HG02798 (cell line): ENCODE measurements around the gene TEC.
"Not testable (repeated sequence)": the region's sequence is repeated elsewhere in the genome, so short reads cannot be mapped to it uniquely, and the experiment has no call there.

ENCODE experiments used
- ATAC-seq: cut with Tn5 transposase; IDR thresholded peaks from one replicate; pipeline ENCODE4 v1.9.1; 2021; ENCODE audit warnings: mild to moderate bottlenecking; ENCODE audit not compliant: unreplicated experiment, poor library complexity

The TEC gene

DNA sequence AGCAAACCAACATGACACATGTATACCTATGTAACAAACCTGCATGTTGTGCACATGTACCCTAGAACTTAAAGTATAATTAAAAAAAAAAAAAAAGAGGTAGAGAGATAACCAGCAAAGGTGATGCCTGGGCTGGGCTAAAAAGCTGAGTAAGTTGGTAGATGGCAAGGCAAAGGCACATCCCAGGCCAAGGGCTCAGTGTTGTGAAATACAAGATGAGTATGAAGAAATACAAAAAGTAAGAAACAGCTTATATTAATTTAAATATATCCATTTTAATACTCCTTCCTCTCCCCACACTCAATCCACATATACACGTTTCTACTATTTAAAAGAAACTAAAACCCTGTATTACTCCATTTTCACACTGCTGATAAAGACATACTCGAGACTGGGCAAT lies 25.8 kb downstream of the TEC start:
- no peak for ATAC-seq

DNA sequence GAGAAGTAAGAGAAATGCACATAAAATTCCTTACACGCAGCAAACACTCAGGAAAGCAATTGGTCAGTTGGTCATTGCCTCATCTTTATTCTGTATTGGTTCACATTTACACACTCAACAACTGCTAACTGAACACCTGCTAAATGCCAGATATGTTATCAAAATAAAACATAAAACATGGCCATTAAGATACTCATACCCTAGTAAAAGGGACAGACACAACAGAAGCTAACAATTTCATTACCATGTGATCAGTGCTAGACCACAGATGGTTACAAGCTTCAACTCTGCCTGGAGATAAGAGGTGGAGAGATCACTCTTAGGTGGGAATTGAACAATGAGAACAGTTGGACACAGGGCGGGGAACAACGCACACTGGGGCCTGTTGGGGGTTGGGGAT lies 26.2 kb downstream of the TEC start:
- ATAC-seq, result no peak

DNA sequence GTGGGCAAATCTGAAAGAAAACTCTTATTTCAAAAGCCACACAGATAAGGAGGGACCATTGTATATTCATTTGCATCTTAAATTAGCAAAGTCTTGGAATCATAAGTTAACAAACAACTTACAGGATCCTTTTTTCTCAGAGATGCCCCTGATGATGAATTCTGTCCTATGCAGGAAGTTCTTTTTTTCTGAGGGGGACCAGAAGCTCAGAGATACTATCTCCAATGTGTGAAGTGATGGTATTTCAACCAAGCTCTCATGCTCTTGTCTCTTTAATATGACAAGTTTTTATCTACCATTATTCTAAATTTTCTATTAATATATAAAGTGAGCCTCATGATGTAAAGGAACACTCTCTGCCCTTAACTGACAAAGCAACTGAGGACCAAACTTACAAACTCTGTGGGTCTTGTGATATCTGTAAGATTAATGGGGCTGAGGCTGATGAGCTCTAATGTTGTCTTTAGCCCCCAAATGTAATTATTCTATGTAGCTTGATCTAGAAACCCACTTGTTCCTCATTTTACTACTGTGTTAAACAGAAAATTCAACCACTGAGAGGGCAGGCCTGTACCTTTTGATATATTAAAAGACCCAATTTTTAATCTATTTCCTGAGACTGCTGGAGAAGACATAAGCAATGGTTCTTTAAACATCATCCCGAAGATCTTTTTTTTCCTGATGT lies 27.0 kb downstream of the TEC start:
- no peak for ATAC-seq

DNA sequence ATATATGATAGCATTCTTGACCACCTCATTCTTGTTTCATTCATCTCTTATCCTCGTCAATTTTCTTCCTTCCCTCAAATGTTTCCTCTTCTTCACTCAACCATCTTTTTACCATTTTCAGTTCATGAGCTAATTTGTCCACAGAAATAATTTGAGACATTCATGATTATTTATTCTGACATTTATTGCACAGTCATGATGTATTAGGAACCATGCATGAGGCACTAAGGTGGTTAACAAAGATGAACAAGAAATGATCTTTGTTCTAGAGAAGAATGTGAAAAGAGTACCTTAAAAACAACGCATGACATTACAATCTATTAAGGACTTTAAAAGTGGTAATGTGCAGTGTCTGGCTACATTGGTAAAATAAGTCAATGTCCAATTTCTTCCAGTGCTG lies 27.9 kb downstream of the TEC start:
- no peak for ATAC-seq

DNA sequence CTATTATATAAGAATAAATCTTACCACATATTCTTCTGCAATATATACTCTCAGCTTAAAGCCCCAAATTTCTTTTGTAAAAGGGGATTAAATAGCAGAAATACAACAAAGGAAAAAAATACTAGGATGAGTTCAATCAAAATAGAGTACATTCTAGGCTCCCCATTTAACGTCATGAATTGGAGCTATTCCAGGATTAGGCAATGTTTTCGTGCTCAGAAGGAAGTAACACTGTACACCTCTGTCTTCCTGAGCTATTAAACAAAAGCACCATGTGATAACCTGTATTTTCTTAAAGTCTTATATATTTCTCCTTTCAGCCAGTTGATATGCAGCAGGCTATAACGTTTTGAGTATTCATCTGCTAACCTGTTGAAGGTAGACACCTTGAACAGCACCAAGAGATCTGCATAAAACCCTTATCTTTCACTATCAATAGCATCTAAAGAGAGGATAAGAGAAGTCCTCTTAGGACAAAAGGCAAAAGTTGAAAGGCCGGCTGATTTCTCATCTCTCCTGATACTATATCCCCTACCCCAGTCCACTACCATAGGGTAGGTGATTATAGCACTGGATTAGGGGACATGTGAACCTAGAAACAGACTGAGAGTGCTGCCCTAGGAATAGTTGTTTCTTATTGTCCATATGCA lies 31.5 kb downstream of the TEC start:
- no peak for ATAC-seq

DNA sequence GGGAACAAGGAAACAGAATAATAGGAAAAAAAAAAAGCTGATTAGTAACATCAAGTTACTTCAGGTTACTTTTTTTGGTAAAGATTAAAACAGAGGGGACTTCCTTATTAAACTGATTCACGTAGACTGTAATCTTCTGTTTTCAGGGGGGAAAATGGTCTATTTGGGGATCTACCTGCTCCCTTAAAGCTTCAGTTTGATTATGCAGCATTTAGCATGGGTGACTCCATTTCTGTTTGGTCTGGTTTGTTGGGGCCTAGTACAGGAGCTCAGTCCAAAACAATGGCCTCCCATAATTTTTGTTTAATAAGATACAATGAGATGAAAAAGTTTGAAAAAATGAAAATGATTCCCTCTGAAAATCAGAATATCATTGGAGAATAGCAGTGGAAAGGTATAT lies 34.6 kb downstream of the TEC start:
- ATAC-seq, result no peak

DNA sequence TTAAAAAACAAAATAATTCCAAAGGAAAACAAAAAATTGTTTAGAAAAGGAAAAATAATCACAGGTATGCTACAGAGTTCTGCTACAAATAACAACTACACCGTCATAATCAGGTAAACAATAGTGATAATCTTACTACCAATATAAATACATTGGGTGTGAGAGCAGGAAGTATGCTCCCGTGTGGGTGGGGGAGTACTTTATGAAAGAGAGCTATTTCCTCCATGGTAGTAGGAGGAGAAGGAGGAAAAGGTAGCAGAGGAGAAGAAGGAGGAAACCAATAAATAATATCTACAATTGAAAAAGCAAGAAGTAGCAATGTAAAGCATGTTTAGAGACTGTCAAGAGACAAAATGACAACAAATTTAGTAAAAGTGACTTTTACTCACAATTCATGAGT lies 35.1 kb downstream of the TEC start:
- ATAC-seq, result no peak

DNA sequence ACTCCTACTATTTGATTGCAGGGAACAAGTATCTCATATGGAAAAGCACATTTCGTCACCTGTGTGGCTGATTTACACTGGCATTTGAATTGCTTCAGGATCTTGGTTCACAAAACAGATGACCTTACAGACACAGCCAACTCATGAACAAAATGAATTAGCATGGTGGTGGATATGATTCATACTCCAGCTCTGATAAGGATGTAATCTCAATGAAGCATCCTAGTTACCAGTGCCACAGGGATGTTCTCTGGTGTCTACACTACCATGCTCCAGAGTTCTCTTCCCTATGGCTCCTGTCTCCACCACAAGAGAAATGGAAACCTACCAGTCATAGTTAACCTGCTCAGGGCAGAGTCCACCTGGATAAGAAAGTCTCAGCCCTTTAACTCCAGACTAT lies 40.7 kb downstream of the TEC start:
- no peak for ATAC-seq

DNA sequence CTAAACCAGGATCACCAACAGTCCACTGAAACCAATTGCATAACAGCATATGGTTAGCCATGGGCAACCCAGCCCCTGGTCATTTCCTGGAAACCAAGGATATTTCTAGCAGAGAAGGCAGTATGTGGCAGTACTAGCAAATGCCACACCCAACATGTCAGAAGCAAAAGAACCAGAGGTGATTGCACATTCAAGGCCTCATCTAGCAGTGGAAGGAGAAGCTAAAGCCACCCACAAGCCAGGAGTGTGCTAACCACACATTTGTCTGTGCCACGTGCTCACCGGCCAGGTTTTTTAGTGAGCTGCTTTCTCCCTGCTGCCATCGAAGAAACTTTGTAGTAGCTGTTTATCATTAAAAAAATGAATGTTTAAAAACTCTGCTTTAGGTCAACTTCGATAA lies 42.0 kb downstream of the TEC start:
- peak; percentile 54 for ATAC-seq

DNA sequence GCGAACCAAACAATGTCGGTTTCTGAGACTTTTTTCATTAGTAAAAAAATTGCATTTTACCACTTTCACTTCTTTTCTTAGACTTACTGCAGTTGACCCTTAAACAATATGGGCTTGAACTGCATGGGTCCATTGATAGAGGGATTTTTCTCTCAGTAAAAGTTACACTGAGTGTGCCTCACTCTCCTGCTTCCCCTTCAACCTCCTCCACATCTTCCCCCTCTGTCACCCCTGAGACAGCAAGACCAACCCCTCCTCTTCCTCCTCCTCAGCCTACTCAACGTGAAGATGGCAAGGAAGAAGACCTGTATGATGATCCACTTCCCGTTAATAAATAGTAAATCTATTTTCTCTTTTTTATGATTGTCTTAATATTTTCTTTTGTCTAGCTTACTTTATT lies 43.4 kb downstream of the TEC start:
- ATAC-seq, result peak; percentile 34

DNA sequence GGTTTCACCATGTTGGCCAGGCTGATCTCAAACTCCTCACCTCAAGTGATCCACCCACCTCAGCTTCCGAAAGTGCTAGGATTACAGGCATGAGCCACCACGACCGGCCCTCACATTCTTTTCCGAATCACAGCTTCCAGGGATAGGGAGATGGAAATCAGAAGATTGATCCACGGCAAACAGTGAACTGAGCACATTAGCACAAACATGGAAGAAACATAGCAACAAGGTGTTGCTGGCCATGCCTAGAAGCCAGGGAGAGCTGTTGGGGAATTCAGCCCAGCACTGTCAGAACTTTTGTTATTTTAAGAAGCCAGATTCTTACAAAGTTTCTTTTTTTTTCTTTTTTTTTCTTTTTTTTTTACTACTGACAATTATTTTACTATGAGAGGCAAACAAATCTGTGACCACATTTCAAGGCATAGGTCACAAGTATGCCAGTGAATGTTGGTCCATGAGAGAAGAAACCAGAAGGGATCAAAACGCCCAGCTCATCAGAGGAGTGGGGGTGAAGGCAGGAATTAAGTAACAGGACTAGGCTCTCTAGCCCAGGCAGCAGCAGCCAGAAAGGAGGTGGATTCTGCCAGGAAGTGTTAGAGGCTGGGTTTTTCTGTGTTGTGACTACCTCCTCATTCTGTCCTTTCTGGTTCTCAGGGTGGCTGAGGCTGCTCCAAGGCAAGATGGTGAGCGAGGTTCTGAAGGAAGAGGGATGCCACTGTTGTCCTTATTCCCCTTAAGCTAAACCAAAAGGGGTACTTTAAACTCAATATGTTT lies 44.1 kb downstream of the TEC start:
- ATAC-seq, result peak; percentile 31

DNA sequence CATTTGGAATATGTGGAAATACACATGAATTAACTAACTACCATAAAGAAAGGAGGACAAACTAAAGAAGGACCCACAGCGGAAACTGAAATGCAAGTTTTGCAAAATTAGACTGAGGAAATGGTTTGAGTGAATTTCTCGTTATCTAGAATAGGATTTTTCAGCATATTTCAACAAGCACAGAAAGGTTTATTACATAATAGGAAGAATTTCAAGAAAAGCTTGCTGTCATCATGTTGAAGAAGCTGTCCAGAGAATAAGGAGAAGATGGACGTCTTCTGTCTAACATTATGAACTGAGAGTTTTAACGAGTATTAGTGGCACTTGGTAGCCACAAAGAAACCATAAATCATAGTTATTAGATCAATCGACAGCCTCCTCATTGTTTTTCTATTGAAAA lies 45.0 kb downstream of the TEC start:
- ATAC-seq, result no peak

DNA sequence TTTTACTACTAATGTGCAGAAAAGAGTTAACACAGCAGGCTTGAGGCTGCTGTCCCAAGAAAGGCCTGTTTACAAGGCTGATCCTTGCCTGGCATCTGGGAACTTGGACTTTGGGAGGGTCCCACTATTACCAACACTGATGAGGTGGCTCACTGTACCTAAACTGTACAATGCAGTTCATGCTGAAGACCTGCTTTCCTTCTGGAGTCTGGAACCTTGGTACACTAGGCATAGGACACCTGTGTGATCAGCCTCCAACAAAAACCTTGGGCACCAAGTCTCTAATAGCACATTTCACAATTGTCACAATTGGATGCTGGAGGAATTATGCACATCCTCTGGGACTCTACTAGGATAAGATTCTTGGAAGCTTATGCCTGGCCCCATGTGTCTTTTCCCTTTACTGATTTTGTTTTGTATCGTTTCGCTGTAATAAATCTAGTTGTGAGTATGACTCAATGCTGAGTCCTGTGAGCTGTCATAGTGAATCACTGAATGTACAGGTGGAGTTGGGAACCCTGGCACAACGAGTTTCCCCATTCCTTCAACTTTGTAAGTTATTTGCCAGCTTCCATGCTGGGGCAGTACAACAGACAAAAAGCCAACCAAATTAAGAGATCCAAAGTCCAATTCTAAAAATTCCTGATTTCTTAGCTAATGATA lies 45.9 kb downstream of the TEC start:
- no peak for ATAC-seq

DNA sequence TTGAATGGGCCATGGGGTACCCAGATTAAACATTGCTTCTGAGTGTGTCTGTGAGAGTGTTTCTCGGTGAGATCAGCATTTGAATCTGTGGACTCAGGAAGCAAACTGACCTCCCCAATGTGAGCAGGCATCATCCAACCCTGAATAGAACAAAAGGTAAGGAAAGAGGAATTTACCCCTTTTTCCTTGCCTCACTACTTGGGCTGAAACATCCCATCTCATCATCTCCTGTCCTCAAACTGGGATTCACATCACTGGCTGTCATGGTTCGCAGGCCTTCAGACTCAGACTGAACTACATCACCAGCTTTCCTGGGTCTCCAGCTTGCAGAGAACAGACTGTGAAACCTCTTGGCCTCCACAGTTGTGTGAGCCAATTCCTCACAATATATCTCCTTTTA lies 47.1 kb downstream of the TEC start:
- ATAC-seq, result no peak

DNA sequence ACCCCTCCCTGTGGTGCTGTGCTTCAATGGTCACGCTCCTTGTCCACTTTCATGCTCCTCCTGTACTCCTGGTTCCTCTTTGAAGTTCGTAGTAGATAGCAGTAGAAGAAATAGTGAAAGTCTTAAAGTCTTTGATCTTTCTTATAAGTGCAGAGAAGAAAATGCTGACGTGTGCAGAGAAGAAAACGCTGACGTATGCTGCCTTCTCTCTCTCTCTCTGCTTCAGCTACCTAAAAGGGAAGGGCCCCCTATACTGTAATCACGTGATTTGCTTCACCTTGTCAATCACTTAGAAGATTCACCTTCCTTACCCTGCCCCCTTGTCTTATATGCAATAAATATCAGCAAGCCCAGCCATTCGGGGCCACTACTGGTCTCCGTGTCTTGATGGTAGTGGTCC lies 50.2 kb downstream of the TEC start:
- ATAC-seq, result not testable (repeated sequence)

DNA sequence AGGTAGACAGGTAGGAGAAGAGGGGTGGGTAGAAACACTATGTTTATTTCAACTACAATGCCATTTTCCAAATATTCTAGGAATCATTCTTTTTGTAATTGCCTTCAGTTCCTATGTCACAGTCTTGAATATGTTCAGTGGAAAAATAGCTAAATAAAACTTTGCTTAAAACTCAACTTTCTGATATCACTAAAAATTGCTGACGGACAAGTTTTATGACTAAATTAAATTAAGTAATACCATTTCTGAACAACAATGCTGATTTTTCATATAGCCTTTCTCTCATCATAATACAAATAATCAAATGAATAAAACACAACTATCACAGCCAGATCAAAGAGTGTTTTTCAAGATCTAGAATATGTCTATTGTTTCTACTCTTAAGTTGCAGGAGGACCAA lies 53.1 kb downstream of the TEC start:
- ATAC-seq, result no peak

DNA sequence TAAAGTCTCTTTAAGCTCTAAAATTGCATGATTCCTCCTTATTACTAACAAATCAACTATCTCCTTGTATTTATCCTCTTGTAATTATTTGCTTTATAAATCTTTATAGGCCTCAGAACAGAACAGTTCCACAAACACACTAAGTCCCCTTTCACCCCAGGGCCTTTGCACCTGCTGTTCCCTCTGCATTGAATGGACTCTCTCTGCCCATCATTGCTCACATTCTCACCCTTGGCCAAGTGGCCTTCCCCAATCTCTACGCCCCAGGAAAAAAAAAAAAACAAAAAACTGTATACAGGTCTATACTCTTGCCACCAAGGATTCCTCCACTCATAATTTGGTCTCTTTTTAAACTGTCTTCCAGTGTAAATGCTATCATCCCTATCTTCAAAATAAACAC lies 53.7 kb downstream of the TEC start:
- ATAC-seq, result no peak

DNA sequence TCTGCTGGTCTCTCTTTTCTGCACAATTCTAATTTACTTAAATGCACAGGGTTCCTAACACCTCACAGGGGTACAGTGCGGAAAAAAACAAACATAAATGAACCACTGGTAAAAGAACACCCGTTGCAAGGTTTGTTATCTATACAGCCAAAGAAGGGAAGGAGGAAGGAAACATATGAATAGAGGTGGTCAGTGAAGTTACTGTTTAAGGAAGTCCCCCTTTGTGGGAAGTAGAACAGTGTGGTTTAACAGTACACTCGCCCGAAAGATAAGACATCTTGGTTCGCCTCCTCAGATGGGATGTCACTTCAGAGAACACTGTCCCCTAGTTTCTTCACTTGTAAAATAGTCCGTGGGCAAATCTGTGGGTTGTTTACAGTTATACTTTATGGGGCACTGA lies 57.5 kb downstream of the TEC start:
- ATAC-seq, result peak; percentile 83

DNA sequence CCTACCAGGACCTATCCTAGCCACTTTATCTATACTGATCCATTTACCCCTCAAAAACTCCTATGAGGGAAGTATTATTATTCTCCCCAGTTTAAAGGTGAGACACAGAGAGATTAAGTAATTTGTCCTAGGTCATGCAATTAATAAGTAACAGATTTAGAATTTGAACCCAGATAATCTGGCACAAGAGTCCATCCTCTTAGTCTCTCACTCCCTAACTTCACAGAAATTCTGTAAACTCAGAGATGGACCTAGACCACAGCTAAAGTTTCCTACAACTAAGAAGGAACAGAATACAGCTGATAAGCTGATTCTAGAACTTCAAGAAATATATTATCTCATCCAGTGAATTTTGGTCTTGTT lies 58.7 kb downstream of the TEC start:
- ATAC-seq, result no peak

DNA sequence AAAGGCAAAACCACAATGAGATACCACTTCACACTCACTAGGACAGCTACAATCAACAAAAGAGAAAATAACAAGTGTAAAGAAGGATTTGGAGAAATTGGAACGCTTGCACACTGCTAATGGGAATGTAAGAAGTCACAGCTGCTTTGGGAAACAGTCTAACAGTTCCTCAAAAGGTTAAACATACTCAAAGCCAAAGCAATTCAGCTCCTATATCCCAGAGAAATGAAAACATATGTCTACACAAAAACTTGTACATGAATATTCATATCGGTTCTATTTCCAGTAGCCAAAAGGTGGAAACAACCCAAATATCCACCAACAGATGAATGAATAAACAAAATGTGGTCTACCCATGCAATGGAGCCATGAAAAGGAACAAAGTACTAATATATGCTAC lies 64.0 kb downstream of the TEC start:
- ATAC-seq, result no peak

DNA sequence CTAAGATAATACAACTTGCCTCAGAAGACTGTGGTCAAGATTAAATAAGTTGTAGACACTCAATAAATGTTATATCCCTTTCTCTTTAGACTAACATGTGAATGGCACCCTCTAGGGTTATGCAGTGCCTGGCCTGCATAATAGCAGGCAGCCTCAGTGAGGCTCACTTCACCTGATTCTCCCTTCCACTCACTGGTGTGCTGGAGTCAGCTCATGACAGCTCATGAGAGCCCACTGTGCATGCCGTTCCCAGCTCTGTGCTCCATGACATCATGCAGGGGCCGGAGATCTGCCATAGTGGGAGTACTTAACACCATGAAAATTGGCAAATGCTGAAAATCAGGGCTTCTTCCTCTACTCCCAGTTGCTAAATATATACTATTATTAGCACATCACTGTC lies 64.5 kb downstream of the TEC start:
- ATAC-seq, result no peak
